ENCODE results near the gene KYAT1. TPM values are rescaled to one million over a fixed set of nuclear protein-coding genes. Genes with fewer than 3 reads are reported as not detected.

Gene KYAT1
- total and polyA plus RNA-seq, 2 of the 13 experiments (the other 11 are each of a cell fraction or from before 2014, with no cell fraction given), result 9.2 to 46.5 TPM

GRCh38 chr9:128892221-128892921 is 10.6 kb upstream of the KYAT1 start:
- no peak overlapping the region for H3K27ac ChIP-seq (ENCODE audit: extremely low read length, insufficient read depth, low read length)
- H3K4me3 ChIP-seq (replicated peaks in 1 of 3; ENCODE audit: insufficient read depth in 1 of 3, low read depth in 2 of 3, low read length in 3 of 3), result no peak overlapping the region
- H3K4me2 ChIP-seq (ENCODE audit: low read depth, low read length), result no peak overlapping the region
- no peaks in the 10 kb centered on the region for H3K27me3 ChIP-seq (ENCODE audit: control insufficient read depth in 1 of 2, insufficient read depth in 2 of 2, low read length in 2 of 2)
- POLR2A ChIA-PET, result no interaction called here
- peaks cover 24 to 66% of the 10 kb centered on the region in 2 experiments; a peak in 4 of 5 replicates for H3K36me3 ChIP-seq (replicated peaks in 1 of 2; ENCODE audit: control insufficient read depth in 1 of 2, insufficient read depth in 2 of 2, low read length in 2 of 2)
- WGBS (ENCODE audit: low lambda C conversion rate), result 90% methylated on average over 2 of the region's 17 CpGs
- H3K9ac ChIP-seq (ENCODE audit: insufficient read depth, low read depth, low read length), result no peak overlapping the region
- no peak for FAIRE-seq
- CTCF ChIA-PET (ENCODE audit: low intra/inter-chr PET ratio, low total read pairs), result no interaction called here
- in situ Hi-C loops (cut with HindIII; ENCODE audit: extremely low pct_ligation_motif_present, low pct_unique_long_range_greater_than_20kb) (no loop called here), intact Hi-C loops (cut with micrococcal nuclease; ENCODE audit: unreplicated experiment) (no loop called here)
- H3K79me2 ChIP-seq (ENCODE audit: insufficient read depth, low read length), result peaks cover 18% of the 10 kb centered on the region
- no peak overlapping the region for H2AFZ ChIP-seq (ENCODE audit: low read length)
- no peaks in the 10 kb centered on the region for H4K20me1 ChIP-seq (ENCODE audit: insufficient read depth, low read length)
- DNase-seq (ENCODE audit: low spot score), result no peak
- no peaks in the 10 kb centered on the region for H3K4me1 ChIP-seq (ENCODE audit: insufficient read depth, low read length)
- no TSS peak for BruUV-seq (replicated peaks)
- no peaks in the 10 kb centered on the region for H3K9me3 ChIP-seq (ENCODE audit: low read length)
- ATAC-seq, result peak; percentile 36; the same call in 1 of the 3 replicates
- 0 out of 2 replicates have a peak, but pooled peaks have one; percentile 5 for TF ChIP-seq HNRNPL (IDR thresholded peaks at IDR 0.05; ENCODE audit: low read depth, low read length)
- no peak for TF ChIP-seq SKIL (CRISPR knock-in tag; IDR thresholded peaks at IDR 0.05; ENCODE audit: borderline replicate concordance)
- TF ChIP-seq PATZ1 (CRISPR knock-in tag; IDR thresholded peaks at IDR 0.05), result 0 out of 2 replicates have a peak, but pooled peaks have one; percentile 13
- no peak for TF ChIP-seq KLF9 (CRISPR knock-in tag; IDR thresholded peaks at IDR 0.05; ENCODE audit: low read depth)
